ENCODE measurements around the gene RTN4.
A peak's percentile ranks its signal among the peaks of the same experiment; 100 is the strongest.
"Not testable (repeated sequence)": the region's sequence is repeated elsewhere in the genome, so short reads cannot be mapped to it uniquely, and the experiment has no call there.

RTN4 gene

GRCh38 chr2:55011831-55012671 is 38.2 kb downstream of the RTN4 start:
- no peak for DNase-seq

GRCh38 chr2:55010915-55011314 is 39.3 kb downstream of the RTN4 start:
- DNase-seq = no peak

- DNase-seq = peak in 43 of 58 donors; percentile 5 to 79 (median 38)
These were observed 40.1 kb downstream of the RTN4 start for GRCh38 chr2:55010149-55010591.

GRCh38 chr2:55009277-55010060 is 40.8 kb downstream of the RTN4 start:
- no peak for DNase-seq

GRCh38 chr2:55006306-55006705 is 43.9 kb downstream of the RTN4 start:
- no peak for DNase-seq

GRCh38 chr2:55003706-55004639 is 46.3 kb downstream of the RTN4 start:
- DNase-seq = peak in 2 of 58 donors; percentile 3 to 18

- DNase-seq = no peak
These were observed 48.5 kb downstream of the RTN4 start for GRCh38 chr2:55001716-55002115.

- no peak for DNase-seq
These were observed 49.9 kb downstream of the RTN4 start for GRCh38 chr2:55000341-55000740.

- peak in 4 of 58 donors; percentile 15 to 47 (median 22) for DNase-seq
These were observed 51.1 kb downstream of the RTN4 start for GRCh38 chr2:54999182-54999581.

- DNase-seq = no peak
These were observed 52.4 kb downstream of the RTN4 start for GRCh38 chr2:54997826-54998225.

GRCh38 chr2:54995553-54995952 is 54.7 kb downstream of the RTN4 start:
- no peak for DNase-seq

- DNase-seq = not testable (repeated sequence)
These were observed 59.6 kb downstream of the RTN4 start for GRCh38 chr2:54990694-54991093.

GRCh38 chr2:54988612-54989011 is 61.6 kb downstream of the RTN4 start:
- DNase-seq = no peak

GRCh38 chr2:54986264-54986663 is 64.0 kb downstream of the RTN4 start:
- DNase-seq = no peak

GRCh38 chr2:54984476-54984875 is 65.8 kb downstream of the RTN4 start:
- DNase-seq = no peak

- DNase-seq = no peak
These were observed 66.7 kb downstream of the RTN4 start for GRCh38 chr2:54983345-54984220.

GRCh38 chr2:54981385-54981784 is 68.9 kb downstream of the RTN4 start:
- DNase-seq = no peak

- peak in 1 of 58 donors; percentile 28 for DNase-seq
These were observed 70.8 kb downstream of the RTN4 start for GRCh38 chr2:54979321-54980044.

GRCh38 chr2:54977149-54977548 is 73.1 kb downstream of the RTN4 start:
- DNase-seq = no peak
